ENCODE results near the gene SLAMF8. TPM values are rescaled to one million over a fixed set of nuclear protein-coding genes. Genes with fewer than 3 reads are reported as not detected.

SLAMF8 gene
- total RNA-seq, 1 experiment from 2014 or later, result not detected

DNA sequence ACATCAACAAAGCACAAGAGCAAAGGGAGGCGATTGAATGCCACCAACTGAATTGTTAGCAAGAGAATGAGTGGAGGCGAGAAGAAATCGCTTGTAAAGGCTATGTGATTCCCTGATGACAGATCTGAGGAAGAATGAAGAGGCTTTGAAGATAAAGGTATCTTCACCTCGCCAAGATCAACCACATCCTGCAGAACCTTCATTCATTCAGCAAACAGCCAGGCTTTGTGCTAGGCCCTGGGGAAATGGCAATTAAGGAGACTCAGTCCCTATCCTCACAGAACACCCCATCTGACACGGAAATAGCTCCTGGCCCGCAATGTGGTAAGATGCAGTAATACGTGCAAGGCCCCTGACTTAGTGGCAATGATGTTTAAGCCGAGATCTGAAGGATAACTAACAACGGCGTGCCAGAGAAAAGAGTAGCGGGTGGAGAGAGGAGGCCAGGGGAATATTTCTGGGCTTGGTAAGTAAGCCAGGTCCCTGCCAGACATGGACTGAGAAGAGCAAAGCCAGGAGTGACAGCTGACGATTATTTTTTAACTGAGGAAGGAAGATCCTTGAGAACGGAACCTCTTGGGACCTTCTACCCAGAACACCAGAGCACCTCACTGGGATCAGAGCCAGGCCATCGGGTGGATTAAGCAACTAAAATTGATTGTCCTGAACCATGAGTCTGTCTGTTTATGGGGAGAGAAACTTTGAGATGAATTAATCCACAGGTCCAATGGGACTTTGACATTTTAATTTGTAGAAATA, 40.4 kb downstream of the SLAMF8 start:
- TF ChIP-seq, protein P1, sequence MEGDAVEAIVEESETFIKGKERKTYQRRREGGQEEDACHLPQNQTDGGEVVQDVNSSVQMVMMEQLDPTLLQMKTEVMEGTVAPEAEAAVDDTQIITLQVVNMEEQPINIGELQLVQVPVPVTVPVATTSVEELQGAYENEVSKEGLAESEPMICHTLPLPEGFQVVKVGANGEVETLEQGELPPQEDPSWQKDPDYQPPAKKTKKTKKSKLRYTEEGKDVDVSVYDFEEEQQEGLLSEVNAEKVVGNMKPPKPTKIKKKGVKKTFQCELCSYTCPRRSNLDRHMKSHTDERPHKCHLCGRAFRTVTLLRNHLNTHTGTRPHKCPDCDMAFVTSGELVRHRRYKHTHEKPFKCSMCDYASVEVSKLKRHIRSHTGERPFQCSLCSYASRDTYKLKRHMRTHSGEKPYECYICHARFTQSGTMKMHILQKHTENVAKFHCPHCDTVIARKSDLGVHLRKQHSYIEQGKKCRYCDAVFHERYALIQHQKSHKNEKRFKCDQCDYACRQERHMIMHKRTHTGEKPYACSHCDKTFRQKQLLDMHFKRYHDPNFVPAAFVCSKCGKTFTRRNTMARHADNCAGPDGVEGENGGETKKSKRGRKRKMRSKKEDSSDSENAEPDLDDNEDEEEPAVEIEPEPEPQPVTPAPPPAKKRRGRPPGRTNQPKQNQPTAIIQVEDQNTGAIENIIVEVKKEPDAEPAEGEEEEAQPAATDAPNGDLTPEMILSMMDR (IDR thresholded peaks at IDR 0.05; ENCODE audit: insufficient read depth in 1 of 2, low read depth in 1 of 2, low read length in 1 of 2, severe bottlenecking in 1 of 2, unreplicated experiment in 1 of 2), result no peak
- Mint-ChIP-seq H3K9me3 (ENCODE audit: unreplicated experiment) (no peaks in the 10 kb centered on the region), H3K4me1 (ENCODE audit: low read depth, unreplicated experiment) (no peaks in the 10 kb centered on the region), H3K27me3 (ENCODE audit: insufficient read depth, unreplicated experiment) (no peaks in the 10 kb centered on the region), H3K4me3 (ENCODE audit: unreplicated experiment) (no peak overlapping the region), H3K27ac (ENCODE audit: unreplicated experiment) (no peak overlapping the region), H3K36me3 (ENCODE audit: insufficient read depth, unreplicated experiment) (no peaks in the 10 kb centered on the region)
- BruUV-seq (replicated peaks), result no TSS peak
- POLR2A ChIA-PET, result no interaction called here
- no peaks in the 10 kb centered on the region; the same call in 1 of the 2 replicates for H3K27me3 ChIP-seq (replicated peaks; ENCODE audit: control insufficient read depth, insufficient read depth, low read length)
- intact Hi-C loops (cut with micrococcal nuclease; ENCODE audit: unreplicated experiment), result no loop called here
- no peak overlapping the region for H3K4me3 ChIP-seq (ENCODE audit: low read depth, low read length)
- no peak for DNase-seq
- no peaks in the 10 kb centered on the region for H3K4me1 ChIP-seq
- H3K9me3 ChIP-seq, result no peaks in the 10 kb centered on the region
- H3K36me3 ChIP-seq (ENCODE audit: control insufficient read depth, insufficient read depth, low read length), result no peaks in the 10 kb centered on the region
- CTCF ChIA-PET, result interaction anchor here (0.6 kb wide), 1 partner anchor 215 kb away, joined by 4 read pairs; no protein-coding TSS in a partner anchor

DNA sequence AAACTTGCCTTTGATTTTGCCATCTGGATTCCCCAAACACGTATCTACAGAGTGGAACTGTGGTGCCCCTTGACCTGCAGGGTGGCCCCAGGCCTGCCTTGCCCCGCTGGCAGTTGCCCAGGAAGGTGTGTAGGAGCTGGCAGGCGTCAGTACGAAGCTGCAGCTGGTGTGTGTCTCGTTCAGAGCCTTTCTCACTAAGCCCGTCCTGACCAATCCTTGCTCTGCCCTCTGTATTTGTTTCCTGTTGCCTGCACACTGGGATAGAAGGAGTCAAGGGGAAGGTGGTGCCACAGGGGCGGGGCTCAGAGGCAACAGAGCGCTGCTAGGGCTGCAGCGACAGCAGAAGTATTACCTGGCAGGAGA, 41.0 kb downstream of the SLAMF8 start:
- no peaks in the 10 kb centered on the region for H3K9me3 ChIP-seq
- Mint-ChIP-seq H3K27me3 (ENCODE audit: insufficient read depth, unreplicated experiment) (no peaks in the 10 kb centered on the region), H3K36me3 (ENCODE audit: insufficient read depth, unreplicated experiment) (no peaks in the 10 kb centered on the region), H3K4me3 (ENCODE audit: unreplicated experiment) (no peak overlapping the region), H3K27ac (ENCODE audit: unreplicated experiment) (no peak overlapping the region), H3K4me1 (ENCODE audit: low read depth, unreplicated experiment) (no peaks in the 10 kb centered on the region), H3K9me3 (ENCODE audit: unreplicated experiment) (no peaks in the 10 kb centered on the region)
- TF ChIP-seq, protein P1 (IDR thresholded peaks at IDR 0.05; ENCODE audit: insufficient read depth in 1 of 2, low read depth in 1 of 2, low read length in 1 of 2, severe bottlenecking in 1 of 2, unreplicated experiment in 1 of 2), result no peak
- intact Hi-C loops (cut with micrococcal nuclease; ENCODE audit: unreplicated experiment), result no loop called here
- BruUV-seq (replicated peaks), result no TSS peak
- H3K27me3 ChIP-seq (replicated peaks; ENCODE audit: control insufficient read depth, insufficient read depth, low read length), result no peaks in the 10 kb centered on the region; the same call in 1 of the 2 replicates
- H3K36me3 ChIP-seq (ENCODE audit: control insufficient read depth, insufficient read depth, low read length), result no peaks in the 10 kb centered on the region
- ChIA-PET POLR2A (no interaction called here), CTCF (no interaction called here)
- no peak for DNase-seq
- H3K4me1 ChIP-seq, result no peaks in the 10 kb centered on the region
- no peak overlapping the region for H3K4me3 ChIP-seq (ENCODE audit: low read depth, low read length)

DNA sequence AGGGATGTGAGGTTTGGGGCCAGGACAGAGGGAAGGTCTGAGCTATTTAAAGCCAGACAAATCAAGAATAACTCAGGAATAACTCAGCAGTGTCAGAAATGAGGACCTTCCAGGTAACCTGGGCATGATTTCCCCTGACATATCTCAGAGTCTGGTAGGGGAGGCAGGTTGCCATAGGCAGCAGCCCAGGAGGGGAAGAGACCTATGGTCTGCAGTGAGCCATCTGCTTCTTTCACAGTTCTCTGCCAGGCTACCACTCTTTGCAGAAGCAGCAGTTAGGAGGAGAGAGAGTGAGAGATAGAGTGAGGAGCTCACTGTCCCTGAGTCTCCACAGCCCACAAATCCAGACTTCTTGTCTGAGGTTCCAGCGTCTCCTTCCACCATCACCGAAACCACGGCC, 42.1 kb downstream of the SLAMF8 start:
- no peak overlapping the region for H3K27ac Mint-ChIP-seq (ENCODE audit: unreplicated experiment)
- intact Hi-C loops (cut with micrococcal nuclease; ENCODE audit: unreplicated experiment), result no loop called here
- Histone ChIP-seq H3K9me3 (no peaks in the 10 kb centered on the region), H3K4me3 (ENCODE audit: low read depth, low read length) (no peak overlapping the region), H3K27me3 (replicated peaks; ENCODE audit: control insufficient read depth, insufficient read depth, low read length) (no peaks in the 10 kb centered on the region), H3K36me3 (ENCODE audit: control insufficient read depth, insufficient read depth, low read length) (no peaks in the 10 kb centered on the region), H3K4me1 (no peaks in the 10 kb centered on the region)
- TF ChIP-seq, protein P1 (IDR thresholded peaks at IDR 0.05; ENCODE audit: insufficient read depth in 1 of 2, low read depth in 1 of 2, low read length in 1 of 2, severe bottlenecking in 1 of 2, unreplicated experiment in 1 of 2), result no peak
- ChIA-PET POLR2A (no interaction called here), CTCF (interaction anchor here (0.9 kb wide), 1 partner anchor 70 kb away, joined by 3 read pairs; no protein-coding TSS in a partner anchor)
- H3K36me3 Mint-ChIP-seq (ENCODE audit: insufficient read depth, unreplicated experiment), result no peaks in the 10 kb centered on the region
- H3K4me1 Mint-ChIP-seq (ENCODE audit: low read depth, unreplicated experiment), result no peaks in the 10 kb centered on the region
- no peak overlapping the region for H3K4me3 Mint-ChIP-seq (ENCODE audit: unreplicated experiment)
- no peak for DNase-seq
- no TSS peak for BruUV-seq (replicated peaks)
- no peaks in the 10 kb centered on the region for H3K27me3 Mint-ChIP-seq (ENCODE audit: insufficient read depth, unreplicated experiment)
- H3K9me3 Mint-ChIP-seq (ENCODE audit: unreplicated experiment), result no peaks in the 10 kb centered on the region
